Measurements from ENCODE around the gene ACAA1. TPM values are rescaled to one million over a fixed set of nuclear protein-coding genes. Genes with fewer than 3 reads are reported as not detected.
"Not testable (repeated sequence)": the region's sequence is repeated elsewhere in the genome, so short reads cannot be mapped to it uniquely, and the experiment has no call there.

ACAA1 gene
- polyA plus RNA-seq, 1 donor from 2014 or later, result 41.8 TPM

DNA sequence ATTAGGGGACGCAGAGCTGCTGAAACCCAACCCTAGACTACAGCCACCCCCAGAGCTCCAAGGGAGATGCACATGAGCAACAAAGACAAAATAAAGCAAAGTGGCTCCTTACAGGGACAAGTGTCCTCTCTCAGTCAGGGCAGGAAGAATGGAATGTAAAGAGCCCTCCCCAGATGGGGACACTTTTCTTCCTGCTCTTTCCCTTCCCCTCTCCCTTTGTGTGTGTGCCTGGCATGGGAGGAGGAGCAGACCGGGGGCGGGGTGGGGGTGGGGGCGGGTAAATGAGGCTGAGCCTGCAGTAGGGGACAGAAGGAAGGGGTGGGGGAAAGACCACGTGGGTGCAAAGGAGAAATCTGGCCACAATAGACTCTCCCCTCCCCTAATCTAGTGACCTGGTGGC, 37.4 kb downstream of the ACAA1 start:
- peaks cover 6 to 9% (median 6%) of the 10 kb centered on the region in 3 donors for H3K4me1 Mint-ChIP-seq
- H3K27me3 Mint-ChIP-seq, result peaks cover 8% of the 10 kb centered on the region
- no peak overlapping the region for H3K27ac Mint-ChIP-seq
- peaks cover 1 to 3% (median 2%) of the 10 kb centered on the region in 3 donors for H3K9me3 Mint-ChIP-seq
- no peak overlapping the region for H3K4me3 Mint-ChIP-seq
- peaks cover under 1% of the 10 kb centered on the region for H3K36me3 Mint-ChIP-seq

DNA sequence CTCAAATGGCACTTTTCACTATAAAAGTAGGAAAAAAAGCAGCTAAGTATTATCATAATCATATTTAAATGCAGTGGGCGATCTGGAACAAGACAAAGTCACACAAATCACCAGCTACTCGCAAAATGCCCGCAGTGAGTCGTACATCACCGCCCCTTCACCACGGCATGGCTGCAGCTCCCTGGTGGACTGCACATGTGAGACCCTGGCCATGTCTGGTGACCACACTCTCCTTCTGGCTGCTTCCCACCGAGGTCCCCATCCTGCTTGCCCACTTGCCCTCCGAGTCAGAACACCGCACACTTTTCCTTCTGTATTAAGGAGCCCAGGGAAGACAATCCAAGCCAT, 38.6 kb downstream of the ACAA1 start:
- H3K4me1 Mint-ChIP-seq, result peaks cover 6 to 9% (median 6%) of the 10 kb centered on the region in 3 donors
- peaks cover 0 to 1% (median 0%) of the 10 kb centered on the region in 3 donors for H3K9me3 Mint-ChIP-seq
- no peak overlapping the region for H3K27ac Mint-ChIP-seq
- peaks cover 8% of the 10 kb centered on the region for H3K27me3 Mint-ChIP-seq
- no peak overlapping the region for H3K4me3 Mint-ChIP-seq
- peaks cover 3% of the 10 kb centered on the region for H3K36me3 Mint-ChIP-seq

DNA sequence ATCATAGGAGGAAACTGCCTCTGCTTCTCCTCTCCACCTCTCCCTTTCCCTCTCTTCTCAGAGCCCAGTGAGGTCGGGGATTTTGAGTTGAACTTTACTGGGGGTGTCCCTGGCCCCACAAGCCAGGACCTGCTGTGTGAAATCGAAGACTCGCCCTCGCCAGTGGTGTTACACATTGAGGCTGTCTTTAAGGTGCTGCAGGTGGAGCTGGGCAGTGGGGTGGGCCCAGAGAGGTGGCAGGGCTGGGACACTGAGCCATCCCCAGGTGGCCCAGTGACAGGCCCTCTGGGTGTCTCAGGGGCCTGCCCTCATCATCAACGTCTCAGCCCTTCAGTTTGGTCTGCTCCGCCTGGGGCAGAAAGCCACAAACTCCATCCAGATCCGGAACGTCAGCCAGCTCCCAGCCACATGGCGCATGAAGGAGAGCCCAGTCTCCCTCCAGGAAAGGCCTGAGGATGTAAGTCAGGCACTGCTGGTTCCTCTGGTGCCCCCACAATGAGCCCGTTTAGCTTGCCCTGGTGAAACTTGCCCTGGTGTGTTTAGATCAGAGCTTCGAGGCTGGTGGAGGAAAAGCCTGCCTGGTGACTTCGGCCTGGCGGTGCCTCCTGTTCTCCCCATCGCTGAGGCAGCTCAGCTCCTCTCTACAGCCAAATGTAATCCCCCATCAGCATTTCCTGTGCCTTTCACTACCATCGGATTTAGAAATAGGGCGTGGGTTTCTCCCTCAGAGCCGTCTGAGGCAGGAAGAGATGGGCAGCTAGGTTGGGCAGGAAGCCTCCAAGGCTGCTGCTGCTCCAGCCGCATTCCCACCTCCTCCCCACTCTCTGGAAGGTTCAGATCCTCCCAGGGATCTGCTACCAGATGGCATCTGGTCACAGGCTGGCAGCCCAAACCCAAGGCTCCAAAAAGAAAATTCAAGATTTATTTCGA, 39.2 kb downstream of the ACAA1 start:
- no peaks in the 10 kb centered on the region for H3K9me3 Mint-ChIP-seq
- peaks cover 8% of the 10 kb centered on the region for H3K27me3 Mint-ChIP-seq
- H3K36me3 Mint-ChIP-seq, result peaks cover 3% of the 10 kb centered on the region
- no peak overlapping the region for H3K27ac Mint-ChIP-seq
- no peak overlapping the region for H3K4me3 Mint-ChIP-seq
- peaks cover 5 to 6% (median 6%) of the 10 kb centered on the region in 3 donors for H3K4me1 Mint-ChIP-seq

DNA sequence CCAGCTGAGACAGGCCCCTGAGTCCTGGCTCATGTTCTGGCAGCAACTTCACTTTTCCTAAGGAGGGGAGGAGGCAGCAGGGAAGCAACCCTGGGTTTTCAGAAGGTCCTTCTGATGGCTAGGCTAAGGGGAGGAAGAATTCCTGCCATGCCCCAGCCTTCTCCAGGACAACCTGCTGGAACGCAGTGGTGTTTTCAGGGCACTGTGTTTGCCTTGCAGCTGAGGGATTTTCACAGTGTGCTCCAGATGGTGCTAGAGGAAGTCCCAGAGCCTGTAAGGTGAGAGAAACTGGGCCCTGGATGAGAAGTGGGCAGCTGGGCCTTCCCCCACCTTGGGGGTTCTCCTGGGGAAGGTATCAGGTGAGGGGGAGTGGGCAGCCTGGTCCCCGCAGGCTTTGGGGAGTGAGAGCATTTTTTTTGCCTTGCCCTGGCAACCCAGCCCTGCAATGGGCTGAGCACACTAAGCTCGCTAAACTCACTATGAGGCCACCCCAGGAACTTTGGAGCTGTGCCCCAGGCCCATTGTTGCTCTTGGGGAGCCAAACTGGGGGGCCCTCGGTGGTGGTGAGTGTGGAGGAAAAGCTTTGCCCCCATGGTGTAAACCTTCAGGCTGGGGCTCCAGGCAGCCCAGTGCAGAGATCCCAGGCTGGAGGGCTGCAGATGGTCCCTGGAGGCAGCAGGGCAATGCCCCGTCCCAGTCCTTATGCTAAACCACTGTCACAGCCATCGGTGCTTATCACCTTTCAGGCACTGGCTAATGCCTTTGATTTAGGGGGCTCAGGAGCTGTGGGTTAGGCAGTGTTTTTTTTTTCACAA, 41.1 kb downstream of the ACAA1 start:
- Mint-ChIP-seq H3K9me3 (peaks cover 0 to 1% (median 0%) of the 10 kb centered on the region in 3 donors), H3K36me3 (peaks cover 3% of the 10 kb centered on the region), H3K27me3 (peaks cover 8% of the 10 kb centered on the region), H3K4me3 (no peak overlapping the region), H3K4me1 (peaks cover 0 to 5% (median 1%) of the 10 kb centered on the region in 3 donors), H3K27ac (peak overlapping the region in 1 of 3 donors; percentile 4)

DNA sequence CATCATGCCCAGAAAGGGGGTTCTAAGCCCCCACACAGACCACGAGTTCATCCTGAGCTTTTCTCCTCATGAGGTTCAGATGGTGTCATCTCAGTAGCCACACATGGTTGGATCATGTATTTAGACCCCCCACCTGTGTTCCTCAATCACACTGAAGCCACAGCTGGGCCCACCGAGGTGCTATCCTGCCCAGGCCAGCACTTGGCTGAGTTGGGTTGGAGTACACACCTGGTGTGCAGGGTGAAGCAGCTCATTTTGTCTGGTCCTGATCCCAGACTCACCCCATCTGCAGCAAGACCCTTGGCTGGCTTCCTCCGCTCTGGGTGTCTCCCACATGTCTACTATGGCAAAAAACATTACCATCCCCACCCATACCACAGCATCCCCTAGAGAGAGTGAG, 41.9 kb downstream of the ACAA1 start:
- peaks cover 0 to 5% (median 1%) of the 10 kb centered on the region in 3 donors for H3K4me1 Mint-ChIP-seq

DNA sequence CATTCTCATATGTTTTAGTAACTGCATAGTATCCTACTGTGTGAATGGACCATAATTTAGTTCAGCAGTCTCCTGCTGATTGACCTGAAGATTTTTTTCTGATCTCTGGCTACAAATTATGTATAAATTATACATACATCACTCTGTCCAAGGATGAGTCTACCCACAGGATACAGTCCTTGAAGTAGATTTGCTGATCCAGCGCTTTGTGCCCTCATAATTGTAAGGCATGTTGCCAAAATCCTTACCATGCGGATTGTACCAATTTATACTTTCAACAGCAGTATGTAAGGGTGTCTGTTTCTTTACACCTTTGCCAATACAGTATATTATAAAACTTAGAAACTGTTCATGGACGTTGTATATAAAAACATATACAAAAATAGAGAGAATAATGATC, 46.5 kb downstream of the ACAA1 start:
- H3K27ac Mint-ChIP-seq, result no peak overlapping the region
- no peaks in the 10 kb centered on the region for H3K27me3 Mint-ChIP-seq
- peaks cover 0 to 5% (median 1%) of the 10 kb centered on the region in 3 donors for H3K4me1 Mint-ChIP-seq
- H3K9me3 Mint-ChIP-seq, result peaks cover 0 to 1% (median 0%) of the 10 kb centered on the region in 3 donors
- H3K4me3 Mint-ChIP-seq, result no peak overlapping the region
- peaks cover 3% of the 10 kb centered on the region for H3K36me3 Mint-ChIP-seq

More for the DNA sequence above, 41.9 kb downstream of the ACAA1 start:
- peaks cover 0 to 1% (median 0%) of the 10 kb centered on the region in 3 donors for H3K9me3 Mint-ChIP-seq
- H3K27me3 Mint-ChIP-seq, result peaks cover 8% of the 10 kb centered on the region
- H3K27ac Mint-ChIP-seq, result peak overlapping the region in 1 of 3 donors; percentile 4
- no peak overlapping the region for H3K4me3 Mint-ChIP-seq
- H3K36me3 Mint-ChIP-seq, result peaks cover 3% of the 10 kb centered on the region

DNA sequence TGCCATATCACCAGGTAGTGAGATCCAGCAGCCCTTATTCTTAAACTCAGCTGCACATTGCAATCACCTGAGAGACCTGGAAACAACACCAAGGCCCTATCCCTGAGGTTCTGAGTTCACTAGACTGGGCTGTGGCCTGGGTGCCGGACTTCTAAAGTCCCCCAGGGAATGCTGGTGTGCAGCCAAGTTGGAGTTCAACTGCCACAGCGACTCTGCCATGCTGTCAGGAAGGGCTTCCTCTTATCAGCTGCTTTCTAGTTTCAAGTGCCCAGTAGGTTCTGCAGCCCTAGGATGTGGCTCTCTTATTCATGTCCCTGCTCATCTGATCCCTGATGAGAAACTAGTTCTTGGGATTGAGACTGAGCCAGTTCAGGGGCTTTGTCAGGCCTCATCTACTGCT, 47.8 kb downstream of the ACAA1 start:
- Mint-ChIP-seq H3K36me3 (peaks cover 5% of the 10 kb centered on the region), H3K27ac (no peak overlapping the region), H3K9me3 (peaks cover 0 to 4% (median 2%) of the 10 kb centered on the region in 3 donors), H3K4me3 (peak overlapping the region in 1 of 4 donors; percentile 25), H3K27me3 (no peaks in the 10 kb centered on the region), H3K4me1 (peaks cover 0 to 5% (median 1%) of the 10 kb centered on the region in 3 donors)

DNA sequence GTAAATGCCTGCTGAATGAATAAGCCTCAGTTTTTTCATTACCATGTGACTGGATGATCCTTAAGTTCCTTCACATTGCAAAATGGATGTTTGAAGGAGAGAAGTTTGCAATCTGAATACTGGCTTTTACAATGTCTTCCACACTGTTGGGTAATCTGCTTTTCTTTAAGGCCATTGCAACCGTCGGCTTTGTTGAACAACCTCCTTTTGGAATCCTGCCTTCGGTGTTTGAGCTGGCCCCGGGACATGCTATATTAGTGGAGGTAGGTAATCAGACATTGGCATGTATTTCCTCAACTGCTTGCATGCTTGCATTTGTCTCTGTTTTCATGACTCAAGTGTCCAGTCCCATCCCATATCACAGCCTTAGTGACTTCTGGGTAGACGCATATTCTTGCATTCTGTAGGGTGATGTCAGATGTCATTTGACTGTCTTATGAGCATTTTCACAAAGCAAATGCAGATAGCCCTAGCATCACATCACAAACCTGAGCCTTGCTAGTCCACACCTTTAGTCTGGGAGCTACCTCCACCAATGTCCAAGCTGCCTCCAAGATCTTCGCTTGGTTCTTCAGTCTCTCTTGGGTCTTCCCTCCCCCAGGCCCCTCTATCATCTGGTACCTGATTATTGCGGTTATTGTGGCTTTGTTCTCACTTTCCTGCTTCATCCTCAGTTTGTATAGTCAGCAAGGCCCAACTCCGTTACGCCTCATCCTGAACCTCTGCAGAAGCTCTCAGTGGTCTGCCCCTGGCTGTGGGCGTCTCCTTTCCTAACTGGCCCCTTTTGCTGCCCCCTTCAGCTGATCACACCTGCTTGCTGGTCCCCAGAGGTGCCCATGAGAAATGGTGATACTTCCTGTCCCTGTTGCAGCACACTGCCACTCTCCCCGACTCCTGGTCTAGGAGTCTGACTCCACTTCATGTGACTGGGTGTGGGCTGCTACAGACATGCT, 48.5 kb downstream of the ACAA1 start:
- Mint-ChIP-seq H3K36me3 (peaks cover 2% of the 10 kb centered on the region), H3K27ac (no peak overlapping the region), H3K4me3 (no peak overlapping the region), H3K4me1 (peaks cover 0 to 5% (median 1%) of the 10 kb centered on the region in 3 donors), H3K27me3 (no peaks in the 10 kb centered on the region), H3K9me3 (peaks cover 0 to 5% (median 3%) of the 10 kb centered on the region in 3 donors)

DNA sequence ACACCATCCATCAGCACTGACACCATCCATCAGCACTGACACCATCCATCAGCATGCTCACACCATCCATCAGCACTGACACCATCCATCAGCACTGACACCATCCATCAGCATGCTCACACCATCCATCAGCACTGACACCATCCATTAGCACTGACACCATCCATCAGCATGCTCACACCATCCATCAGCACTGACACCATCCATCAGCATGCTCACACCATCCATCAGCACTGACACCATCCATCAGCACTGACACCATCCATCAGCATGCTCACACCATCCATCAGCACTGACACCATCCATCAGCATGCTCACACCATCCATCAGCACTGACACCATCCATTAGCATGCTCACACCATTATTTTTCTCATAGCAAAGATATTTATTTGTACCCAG, 49.6 kb downstream of the ACAA1 start:
- H3K4me1 Mint-ChIP-seq, H3K4me3 Mint-ChIP-seq, H3K9me3 Mint-ChIP-seq: not testable (repeated sequence)

DNA sequence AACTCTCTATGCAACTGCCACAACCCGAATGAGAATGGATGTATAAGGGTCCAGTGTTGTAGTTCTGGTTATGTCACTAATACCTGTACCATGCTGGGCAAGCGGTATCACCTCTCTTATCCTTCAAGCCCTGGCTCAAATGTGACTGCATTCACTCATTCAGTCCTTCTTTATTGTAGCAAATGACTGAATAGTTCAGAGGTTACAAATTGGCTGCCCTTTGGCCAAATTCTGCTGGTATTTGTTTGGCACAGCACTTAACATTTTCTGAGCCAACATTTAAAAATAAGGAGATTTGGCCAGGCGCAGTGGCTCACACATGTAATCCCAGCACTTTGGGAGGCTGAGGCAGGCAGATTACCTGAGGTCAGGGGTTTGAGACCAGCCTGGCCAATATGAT, 50.4 kb downstream of the ACAA1 start:
- Mint-ChIP-seq H3K36me3 (peaks cover 2% of the 10 kb centered on the region), H3K4me3 (no peak overlapping the region), H3K27me3 (no peaks in the 10 kb centered on the region), H3K4me1 (no peaks in the 10 kb centered on the region), H3K9me3 (peaks cover 0 to 6% (median 3%) of the 10 kb centered on the region in 3 donors), H3K27ac (no peak overlapping the region)

More for the DNA sequence above, 49.6 kb downstream of the ACAA1 start:
- H3K27me3 Mint-ChIP-seq, H3K36me3 Mint-ChIP-seq, H3K27ac Mint-ChIP-seq: not testable (repeated sequence)

DNA sequence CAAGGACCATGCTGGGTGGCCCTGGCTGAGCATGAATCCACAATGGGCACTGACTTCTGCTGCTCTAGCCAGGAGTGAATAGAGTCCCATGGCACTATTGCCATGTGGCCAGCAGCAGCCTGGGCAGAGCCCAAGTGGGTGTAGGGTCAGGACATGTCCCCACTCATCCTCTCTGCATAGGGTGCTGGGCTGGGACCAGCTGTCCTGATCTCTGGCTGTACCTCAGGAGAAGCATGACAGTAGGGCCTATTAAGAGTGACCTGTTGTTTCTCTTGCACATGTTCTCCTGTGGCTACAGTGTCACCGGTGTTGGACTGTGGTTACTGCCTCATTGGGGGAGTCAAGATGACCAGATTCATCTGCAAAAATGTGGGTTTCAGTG, 51.0 kb downstream of the ACAA1 start:
- no peaks in the 10 kb centered on the region for H3K4me1 Mint-ChIP-seq
- H3K9me3 Mint-ChIP-seq, result peaks cover 0 to 5% (median 3%) of the 10 kb centered on the region in 3 donors
- H3K27ac Mint-ChIP-seq, result no peak overlapping the region
- H3K36me3 Mint-ChIP-seq, result peaks cover 2% of the 10 kb centered on the region
- no peaks in the 10 kb centered on the region for H3K27me3 Mint-ChIP-seq
- H3K4me3 Mint-ChIP-seq, result no peak overlapping the region

DNA sequence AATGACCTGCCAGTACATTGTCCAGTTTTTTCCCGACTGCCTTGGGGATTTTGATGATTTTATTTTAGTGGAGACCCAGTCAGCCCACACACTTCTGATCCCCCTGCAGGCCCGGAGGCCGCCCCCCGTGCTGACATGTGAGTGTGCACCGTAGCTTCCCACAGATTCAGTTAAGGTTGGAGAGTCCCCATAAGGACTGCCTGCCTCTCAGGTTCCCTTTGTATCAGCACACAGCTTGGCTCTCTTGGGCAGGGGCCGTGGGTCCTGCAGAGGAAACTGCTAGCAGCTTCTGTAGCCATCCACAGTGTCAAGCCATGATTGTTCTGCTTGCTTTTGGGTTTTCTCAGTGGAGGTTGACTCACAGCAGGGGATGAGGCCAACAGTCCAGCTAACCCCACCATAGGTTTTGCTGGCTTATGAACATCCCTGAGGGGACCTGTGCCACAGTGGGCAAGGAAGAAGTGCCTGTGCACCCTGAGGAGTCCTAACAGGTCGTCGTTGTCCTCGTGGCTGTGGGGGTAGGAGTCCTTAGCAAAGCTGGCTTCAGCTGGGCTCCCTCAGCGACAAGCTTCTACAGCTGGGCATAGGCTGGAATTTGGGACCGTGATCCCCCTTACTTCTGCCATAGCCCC, 51.5 kb downstream of the ACAA1 start:
- Mint-ChIP-seq H3K36me3 (peaks cover 2% of the 10 kb centered on the region), H3K9me3 (peaks cover 0 to 5% (median 3%) of the 10 kb centered on the region in 3 donors), H3K4me1 (no peaks in the 10 kb centered on the region), H3K27me3 (no peaks in the 10 kb centered on the region), H3K4me3 (no peak overlapping the region), H3K27ac (peak overlapping the region in 1 of 3 donors; percentile 39)

DNA sequence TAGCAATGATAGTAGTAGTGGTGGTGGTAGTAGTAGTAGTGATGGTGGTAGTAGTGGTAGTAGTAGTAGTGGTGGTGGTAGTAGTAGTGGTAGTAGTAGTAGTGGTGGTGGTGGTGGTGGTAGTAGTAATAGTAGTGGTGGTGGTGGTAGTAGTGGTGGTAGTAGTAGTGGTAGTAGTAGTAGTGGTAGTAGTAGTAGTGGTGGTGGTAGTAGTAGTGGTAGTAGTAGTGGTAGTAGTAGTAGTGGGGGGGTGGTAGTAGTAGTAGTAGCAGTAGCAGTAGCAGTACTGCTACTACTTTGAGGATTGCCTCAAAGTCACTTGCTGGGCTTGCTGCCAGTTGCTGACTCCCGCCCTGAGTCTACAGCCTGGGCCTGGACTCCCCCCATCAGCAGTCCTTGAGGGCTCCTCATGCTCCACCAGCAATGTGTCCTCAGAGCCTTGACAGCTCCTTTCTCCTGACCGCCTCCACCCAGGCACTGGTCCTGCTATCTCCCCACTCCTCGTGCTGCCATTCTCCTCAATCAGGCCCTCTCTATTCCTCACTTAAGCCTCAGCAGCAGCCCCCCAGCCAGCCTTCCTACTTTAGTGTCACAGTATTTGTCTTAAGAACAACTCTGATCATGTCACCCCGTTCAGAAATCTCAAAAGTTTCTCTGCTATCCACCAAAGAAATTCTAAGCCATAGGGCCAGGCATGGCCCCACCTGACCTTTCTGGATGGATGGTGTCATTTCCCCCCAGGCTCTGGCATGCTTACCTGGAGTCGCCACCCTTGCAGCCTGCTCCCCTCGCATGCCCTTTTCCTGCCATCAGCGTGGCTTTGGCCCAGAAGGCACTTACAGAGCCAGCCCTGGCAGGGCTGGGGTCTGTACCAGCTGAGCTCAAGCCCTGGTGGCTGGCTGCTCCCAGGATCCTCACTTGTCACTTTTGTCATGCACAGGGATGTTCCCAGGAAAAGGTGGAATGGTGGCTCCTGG, 52.3 kb downstream of the ACAA1 start:
- peaks cover 2% of the 10 kb centered on the region for H3K36me3 Mint-ChIP-seq
- peak overlapping the region; percentile 39 to 88 (median 75) for H3K27ac Mint-ChIP-seq

More for the DNA sequence above, 52.3 kb downstream of the ACAA1 start:
- H3K4me3 Mint-ChIP-seq, result peak overlapping the region in 1 of 4 donors; percentile 19
- H3K27me3 Mint-ChIP-seq, result no peaks in the 10 kb centered on the region
- H3K9me3 Mint-ChIP-seq, result peaks cover 0 to 5% (median 3%) of the 10 kb centered on the region in 3 donors
- no peaks in the 10 kb centered on the region for H3K4me1 Mint-ChIP-seq

All from IgD-negative memory B cell (primary cell).